ENCODE data around the gene ANKRD33B. TPM values are rescaled to one million over a fixed set of nuclear protein-coding genes. Genes with fewer than 3 reads are reported as not detected.

ANKRD33B gene
- total RNA-seq, 2 donors from 2014 or later: 4.1 to 7.4 TPM

DNA sequence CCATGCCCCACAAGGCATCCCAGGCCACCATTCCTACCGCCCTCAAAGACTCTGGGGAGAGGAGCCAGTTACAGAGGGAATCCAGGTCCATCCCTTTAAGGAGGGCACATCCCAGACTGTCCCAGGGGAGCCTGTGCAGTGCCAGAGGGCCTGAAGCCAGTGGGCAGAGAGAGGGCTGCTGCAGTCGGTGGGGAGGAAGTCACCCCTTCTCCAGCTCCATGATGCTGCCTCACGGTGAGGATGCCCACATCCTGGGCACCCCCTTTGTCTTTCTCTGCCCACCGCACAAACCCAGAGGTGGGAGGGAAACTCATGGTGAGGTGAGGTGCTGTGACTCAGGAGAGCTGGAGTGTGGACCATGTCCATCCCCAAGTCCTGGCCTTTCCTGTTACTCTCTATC lies 26.2 kb upstream of the ANKRD33B start:
- no peak overlapping the region for H3K4me3 ChIP-seq
- no peak for DNase-seq (ENCODE audit: low spot score)
- 46% methylated on average over 4 of the region's 4 CpGs for WGBS
- no peaks in the 10 kb centered on the region for H3K9me3 ChIP-seq
- H3K36me3 ChIP-seq: no peaks in the 10 kb centered on the region
- intact Hi-C loops (cut with DNase I): no loop called here
- no peak overlapping the region for H3K27ac ChIP-seq
- H3K4me1 ChIP-seq (replicated peaks): peaks cover 9% of the 10 kb centered on the region
- H3K27me3 ChIP-seq (replicated peaks; ENCODE audit: insufficient read depth): peaks cover 2% of the 10 kb centered on the region
- TF ChIP-seq, protein P1, sequence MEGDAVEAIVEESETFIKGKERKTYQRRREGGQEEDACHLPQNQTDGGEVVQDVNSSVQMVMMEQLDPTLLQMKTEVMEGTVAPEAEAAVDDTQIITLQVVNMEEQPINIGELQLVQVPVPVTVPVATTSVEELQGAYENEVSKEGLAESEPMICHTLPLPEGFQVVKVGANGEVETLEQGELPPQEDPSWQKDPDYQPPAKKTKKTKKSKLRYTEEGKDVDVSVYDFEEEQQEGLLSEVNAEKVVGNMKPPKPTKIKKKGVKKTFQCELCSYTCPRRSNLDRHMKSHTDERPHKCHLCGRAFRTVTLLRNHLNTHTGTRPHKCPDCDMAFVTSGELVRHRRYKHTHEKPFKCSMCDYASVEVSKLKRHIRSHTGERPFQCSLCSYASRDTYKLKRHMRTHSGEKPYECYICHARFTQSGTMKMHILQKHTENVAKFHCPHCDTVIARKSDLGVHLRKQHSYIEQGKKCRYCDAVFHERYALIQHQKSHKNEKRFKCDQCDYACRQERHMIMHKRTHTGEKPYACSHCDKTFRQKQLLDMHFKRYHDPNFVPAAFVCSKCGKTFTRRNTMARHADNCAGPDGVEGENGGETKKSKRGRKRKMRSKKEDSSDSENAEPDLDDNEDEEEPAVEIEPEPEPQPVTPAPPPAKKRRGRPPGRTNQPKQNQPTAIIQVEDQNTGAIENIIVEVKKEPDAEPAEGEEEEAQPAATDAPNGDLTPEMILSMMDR (IDR thresholded peaks at IDR 0.05): no peak
- TF ChIP-seq POLR2AphosphoS5 (IDR thresholded peaks at IDR 0.05): no peak
- TF ChIP-seq POLR2A (IDR thresholded peaks at IDR 0.05): no peak

DNA sequence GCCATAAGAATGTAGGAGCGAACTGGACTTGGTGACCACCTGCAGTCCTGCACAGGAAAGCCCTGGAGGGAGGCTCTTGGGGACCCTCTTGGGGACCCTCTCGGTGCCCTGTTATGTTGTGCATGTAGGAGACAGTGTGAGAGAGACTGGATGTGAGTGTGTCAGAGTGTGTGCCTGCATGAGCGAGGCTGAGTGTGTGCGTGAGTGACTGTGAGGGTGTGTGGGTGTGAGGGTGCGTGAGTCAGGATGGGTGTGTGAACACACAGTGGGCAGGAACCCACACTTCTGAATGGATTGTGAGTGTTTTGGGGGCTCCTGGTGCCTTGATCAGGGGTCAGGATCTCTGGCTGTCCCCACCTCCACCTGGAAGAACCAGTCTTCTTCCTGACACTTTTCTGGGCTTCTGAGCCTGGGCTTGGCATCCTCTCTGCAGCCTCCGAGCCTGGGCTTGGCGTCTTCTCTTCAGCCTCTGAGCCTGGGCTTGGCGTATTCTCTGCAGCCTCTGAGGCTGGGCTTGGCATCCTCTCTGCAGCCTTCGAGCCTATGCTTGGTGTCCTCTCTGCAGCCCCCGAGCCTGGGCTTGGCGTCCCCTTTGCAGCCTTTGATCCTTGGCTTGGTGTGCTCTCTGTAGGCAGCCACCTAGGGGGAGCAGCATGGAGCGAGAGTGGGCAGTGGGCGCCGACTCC lies 25.6 kb upstream of the ANKRD33B start:
- intact Hi-C loops (cut with DNase I): no loop called here
- no peak overlapping the region for H3K4me3 ChIP-seq
- WGBS: 42% methylated on average over 13 of the region's 14 CpGs

DNA sequence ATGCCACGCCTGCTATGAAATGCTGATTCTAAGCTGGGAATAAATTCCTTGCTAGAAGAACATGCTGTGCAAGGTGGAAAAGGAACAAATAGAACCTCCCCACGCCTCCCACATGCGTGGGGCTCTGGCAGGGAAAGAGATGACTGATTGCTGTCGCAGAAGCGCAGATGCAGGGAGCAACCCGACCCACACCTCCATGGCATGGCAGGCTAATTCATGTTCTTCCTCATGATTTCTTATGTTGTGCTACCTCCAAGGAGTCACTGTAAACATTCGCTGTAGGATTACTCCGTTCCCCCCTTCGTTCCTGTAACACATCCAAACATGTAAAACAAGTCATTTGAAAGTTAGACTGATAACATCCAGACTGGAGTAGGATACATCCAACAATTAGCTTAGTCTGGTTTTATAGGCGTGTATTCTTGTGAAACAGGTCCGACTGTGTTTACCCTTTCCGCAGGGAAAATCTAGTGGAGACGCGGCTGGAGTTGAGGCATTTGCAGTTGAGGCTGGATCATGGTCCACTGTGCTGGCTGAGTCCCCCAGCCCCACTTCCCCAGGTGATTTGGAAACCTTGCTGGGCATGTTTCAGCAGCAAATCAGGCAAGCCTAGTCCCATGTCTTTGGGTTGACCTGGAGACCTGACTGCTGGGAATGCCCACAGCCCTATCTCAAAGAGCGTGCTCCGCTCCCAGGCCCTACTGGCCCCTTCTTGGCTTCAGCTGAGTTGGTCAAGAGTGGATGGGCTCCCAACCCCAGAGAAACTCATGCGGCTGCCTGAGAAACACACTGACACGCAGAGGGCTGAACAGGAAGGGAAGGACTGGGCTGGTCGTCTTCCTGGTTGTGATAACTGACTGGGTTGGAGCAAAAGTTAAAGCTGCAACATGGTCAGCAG lies 24.8 kb upstream of the ANKRD33B start:
- intact Hi-C loops (cut with DNase I): no loop called here
- H3K4me3 ChIP-seq: no peak overlapping the region

More for the DNA sequence above, 25.6 kb upstream of the ANKRD33B start:
- no peaks in the 10 kb centered on the region for H3K9me3 ChIP-seq
- no peak for DNase-seq (ENCODE audit: low spot score)
- H3K27me3 ChIP-seq (replicated peaks; ENCODE audit: insufficient read depth): no peaks in the 10 kb centered on the region
- no peaks in the 10 kb centered on the region for H3K36me3 ChIP-seq
- no peak for TF ChIP-seq POLR2AphosphoS5 (IDR thresholded peaks at IDR 0.05)
- TF ChIP-seq, protein P1 (IDR thresholded peaks at IDR 0.05): no peak
- TF ChIP-seq POLR2A (IDR thresholded peaks at IDR 0.05): no peak
- H3K27ac ChIP-seq: no peak overlapping the region
- H3K4me1 ChIP-seq (replicated peaks): peaks cover 9% of the 10 kb centered on the region

DNA sequence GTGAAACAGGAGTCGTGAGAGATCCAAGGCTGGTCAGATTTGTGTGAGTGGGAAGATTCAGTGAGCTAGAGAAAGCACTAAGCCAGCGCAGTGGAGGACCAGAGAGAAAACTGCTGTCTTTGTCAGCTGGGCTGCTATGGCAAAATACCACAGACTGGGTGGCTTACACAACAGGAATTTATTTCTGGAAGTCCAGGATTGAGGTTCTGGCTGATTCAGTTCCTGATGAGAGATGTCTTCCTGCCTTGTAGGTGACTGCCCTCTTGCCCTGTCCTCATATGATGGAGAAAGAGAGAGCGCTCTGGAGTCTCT lies 24.2 kb upstream of the ANKRD33B start:
- H3K4me1 ChIP-seq (replicated peaks): peaks cover 9% of the 10 kb centered on the region
- WGBS: 70% methylated on average over 3 of the region's 3 CpGs

More for the DNA sequence above, 24.8 kb upstream of the ANKRD33B start:
- H3K36me3 ChIP-seq: no peaks in the 10 kb centered on the region
- H3K27ac ChIP-seq: no peak overlapping the region
- H3K27me3 ChIP-seq (replicated peaks; ENCODE audit: insufficient read depth): no peaks in the 10 kb centered on the region
- TF ChIP-seq POLR2AphosphoS5 (IDR thresholded peaks at IDR 0.05) (peak; percentile 62), POLR2A (IDR thresholded peaks at IDR 0.05) (no peak)
- TF ChIP-seq, protein P1 (IDR thresholded peaks at IDR 0.05): no peak
- H3K4me1 ChIP-seq (replicated peaks): peaks cover 9% of the 10 kb centered on the region
- DNase-seq (ENCODE audit: low spot score): peak; percentile 37
- WGBS: 35% methylated on average over 19 of the region's 19 CpGs
- H3K9me3 ChIP-seq: no peaks in the 10 kb centered on the region

More for the DNA sequence above, 24.2 kb upstream of the ANKRD33B start:
- no peak for DNase-seq (ENCODE audit: low spot score)
- no peak for TF ChIP-seq POLR2AphosphoS5 (IDR thresholded peaks at IDR 0.05)
- TF ChIP-seq, protein P1 (IDR thresholded peaks at IDR 0.05): no peak
- TF ChIP-seq POLR2A (IDR thresholded peaks at IDR 0.05): no peak
- Histone ChIP-seq H3K4me3 (no peak overlapping the region), H3K27ac (no peak overlapping the region), H3K27me3 (replicated peaks; ENCODE audit: insufficient read depth) (no peaks in the 10 kb centered on the region), H3K36me3 (no peaks in the 10 kb centered on the region), H3K9me3 (no peaks in the 10 kb centered on the region)
- intact Hi-C loops (cut with DNase I): no loop called here
